ENCODE data around the gene PKP4. TPM values are rescaled to one million over a fixed set of nuclear protein-coding genes. Genes with fewer than 3 reads are reported as not detected.

Gene PKP4
- total and polyA plus RNA-seq, 2 donors (not counting 1 experiment from before 2014, with no cell fraction given), result 44.5 to 56.3 TPM

DNA sequence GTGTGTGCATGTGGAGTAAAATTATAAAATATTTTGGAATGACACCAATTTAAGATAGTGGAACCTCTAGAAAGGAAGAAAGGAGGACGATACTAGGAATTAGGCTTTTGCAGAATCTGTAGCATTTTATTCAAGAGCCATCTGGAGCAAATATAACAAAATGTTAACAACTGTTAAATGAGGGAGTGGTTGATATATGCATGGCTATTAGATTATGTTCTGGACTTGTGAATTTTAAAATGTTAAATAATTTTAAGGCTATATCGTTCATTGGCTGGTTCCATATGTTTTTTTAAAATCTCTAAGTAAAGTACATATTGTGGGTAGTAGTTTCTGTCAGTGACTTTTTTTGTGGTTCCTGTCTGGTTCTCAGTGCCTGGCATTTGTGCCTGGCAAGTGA, 123.2 kb downstream of the PKP4 start:
- peaks cover 2% of the 10 kb centered on the region for H3K36me3 ChIP-seq (ENCODE audit: control insufficient read depth, insufficient read depth, low read length)

DNA sequence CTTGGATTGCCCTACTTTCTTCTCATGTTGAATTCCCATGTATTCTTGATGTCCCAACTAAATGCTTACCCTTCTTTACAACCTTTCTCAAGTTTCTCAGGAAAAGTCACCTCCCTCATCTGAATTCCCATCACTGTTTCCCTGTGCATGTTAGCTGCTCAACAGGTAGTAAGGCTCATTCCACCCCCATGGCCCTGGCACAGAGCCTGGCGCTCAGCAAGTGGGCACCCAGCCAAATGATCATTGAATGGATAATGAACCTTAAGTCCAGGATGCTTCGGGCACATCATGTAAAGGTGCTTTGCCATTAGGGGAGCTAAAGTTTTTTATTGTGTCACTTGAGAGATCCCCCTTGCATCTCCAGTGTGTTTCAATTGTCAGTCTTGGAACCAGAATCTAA, 124.0 kb downstream of the PKP4 start:
- Histone ChIP-seq H3K27me3 (ENCODE audit: control insufficient read depth, insufficient read depth, low read length) (no peaks in the 10 kb centered on the region), H3K4me2 (ENCODE audit: extremely low read depth, insufficient read depth, low read length) (no peak overlapping the region), H3K9ac (ENCODE audit: insufficient read depth, low read length) (no peak overlapping the region), H3K36me3 (ENCODE audit: control insufficient read depth, insufficient read depth, low read length) (peaks cover 2% of the 10 kb centered on the region), H3K4me3 (replicated peaks in 1 of 4; ENCODE audit: control extremely low read depth in 1 of 4, insufficient read depth in 1 of 4, low read depth in 3 of 4, low read length in 4 of 4) (no peak overlapping the region), H3K27ac (ENCODE audit: insufficient read depth, low read length) (no peak overlapping the region), H3K4me1 (ENCODE audit: control insufficient read depth, extremely low read depth, insufficient read depth, low read length) (no peaks in the 10 kb centered on the region), H4K20me1 (ENCODE audit: control insufficient read depth, extremely low read depth, insufficient read depth, low read length) (no peaks in the 10 kb centered on the region), H2AFZ (ENCODE audit: low read length) (no peak overlapping the region), H3K9me3 (ENCODE audit: control insufficient read depth, insufficient read depth, low read depth, low read length) (no peaks in the 10 kb centered on the region), H3K79me2 (ENCODE audit: control insufficient read depth, insufficient read depth, low read length) (no peaks in the 10 kb centered on the region)
- no peak for DNase-seq (ENCODE audit: low read depth in 2 of 2)
- TF ChIP-seq, protein P1, sequence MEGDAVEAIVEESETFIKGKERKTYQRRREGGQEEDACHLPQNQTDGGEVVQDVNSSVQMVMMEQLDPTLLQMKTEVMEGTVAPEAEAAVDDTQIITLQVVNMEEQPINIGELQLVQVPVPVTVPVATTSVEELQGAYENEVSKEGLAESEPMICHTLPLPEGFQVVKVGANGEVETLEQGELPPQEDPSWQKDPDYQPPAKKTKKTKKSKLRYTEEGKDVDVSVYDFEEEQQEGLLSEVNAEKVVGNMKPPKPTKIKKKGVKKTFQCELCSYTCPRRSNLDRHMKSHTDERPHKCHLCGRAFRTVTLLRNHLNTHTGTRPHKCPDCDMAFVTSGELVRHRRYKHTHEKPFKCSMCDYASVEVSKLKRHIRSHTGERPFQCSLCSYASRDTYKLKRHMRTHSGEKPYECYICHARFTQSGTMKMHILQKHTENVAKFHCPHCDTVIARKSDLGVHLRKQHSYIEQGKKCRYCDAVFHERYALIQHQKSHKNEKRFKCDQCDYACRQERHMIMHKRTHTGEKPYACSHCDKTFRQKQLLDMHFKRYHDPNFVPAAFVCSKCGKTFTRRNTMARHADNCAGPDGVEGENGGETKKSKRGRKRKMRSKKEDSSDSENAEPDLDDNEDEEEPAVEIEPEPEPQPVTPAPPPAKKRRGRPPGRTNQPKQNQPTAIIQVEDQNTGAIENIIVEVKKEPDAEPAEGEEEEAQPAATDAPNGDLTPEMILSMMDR (conservative IDR thresholded peaks at IDR 0.05 in 1 of 2, IDR thresholded peaks at IDR 0.05 in 1 of 2; ENCODE audit: low read depth in 1 of 2, low read length in 2 of 2), result no peak

More for the DNA sequence above, 123.2 kb downstream of the PKP4 start:
- H2AFZ ChIP-seq (ENCODE audit: low read length), result no peak overlapping the region
- no peak overlapping the region for H3K4me2 ChIP-seq (ENCODE audit: extremely low read depth, insufficient read depth, low read length)
- DNase-seq (ENCODE audit: low read depth in 2 of 2), result no peak
- no peaks in the 10 kb centered on the region for H3K4me1 ChIP-seq (ENCODE audit: control insufficient read depth, extremely low read depth, insufficient read depth, low read length)
- no peaks in the 10 kb centered on the region for H3K9me3 ChIP-seq (ENCODE audit: control insufficient read depth, insufficient read depth, low read depth, low read length)
- H3K79me2 ChIP-seq (ENCODE audit: control insufficient read depth, insufficient read depth, low read length), result no peaks in the 10 kb centered on the region
- H3K27ac ChIP-seq (ENCODE audit: insufficient read depth, low read length), result no peak overlapping the region
- no peaks in the 10 kb centered on the region for H4K20me1 ChIP-seq (ENCODE audit: control insufficient read depth, extremely low read depth, insufficient read depth, low read length)
- H3K9ac ChIP-seq (ENCODE audit: insufficient read depth, low read length), result no peak overlapping the region
- H3K27me3 ChIP-seq (ENCODE audit: control insufficient read depth, insufficient read depth, low read length), result no peaks in the 10 kb centered on the region
- H3K4me3 ChIP-seq (replicated peaks in 1 of 4; ENCODE audit: control extremely low read depth in 1 of 4, insufficient read depth in 1 of 4, low read depth in 3 of 4, low read length in 4 of 4), result no peak overlapping the region
- TF ChIP-seq, protein P1 (conservative IDR thresholded peaks at IDR 0.05 in 1 of 2, IDR thresholded peaks at IDR 0.05 in 1 of 2; ENCODE audit: low read depth in 1 of 2, low read length in 2 of 2), result no peak
- TF ChIP-seq EZH2 (IDR thresholded peaks at IDR 0.05; ENCODE audit: low read length, missing control alignments), result no peak

DNA sequence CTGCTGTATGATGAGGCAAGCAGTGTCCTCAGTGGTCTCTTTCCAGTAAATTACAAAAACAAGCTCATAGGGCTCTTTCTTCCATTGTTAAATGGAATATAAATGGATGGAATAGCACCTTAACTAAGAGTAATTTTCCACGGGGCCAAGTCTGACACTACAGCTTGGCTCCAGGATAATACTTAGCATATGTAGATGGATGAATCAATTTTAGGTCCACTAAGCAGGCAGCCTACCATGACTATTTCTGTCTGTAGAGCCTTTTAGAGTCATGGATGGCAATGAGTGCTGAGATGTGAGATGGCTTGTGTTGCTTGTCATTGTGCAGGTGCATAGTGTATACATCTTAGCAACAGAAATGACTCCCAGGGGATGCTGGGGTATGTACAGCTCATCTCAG, 125.9 kb downstream of the PKP4 start:
- no peaks in the 10 kb centered on the region for H4K20me1 ChIP-seq (ENCODE audit: control insufficient read depth, extremely low read depth, insufficient read depth, low read length)
- peaks cover 2% of the 10 kb centered on the region for H3K36me3 ChIP-seq (ENCODE audit: control insufficient read depth, insufficient read depth, low read length)
- H3K4me1 ChIP-seq (ENCODE audit: control insufficient read depth, extremely low read depth, insufficient read depth, low read length), result peaks cover 4% of the 10 kb centered on the region
- H2AFZ ChIP-seq (ENCODE audit: low read length), result no peak overlapping the region
- H3K9me3 ChIP-seq (ENCODE audit: control insufficient read depth, insufficient read depth, low read depth, low read length), result no peaks in the 10 kb centered on the region
- H3K79me2 ChIP-seq (ENCODE audit: control insufficient read depth, insufficient read depth, low read length), result no peaks in the 10 kb centered on the region
- H3K27ac ChIP-seq (ENCODE audit: insufficient read depth, low read length), result no peak overlapping the region
- no peak overlapping the region for H3K4me2 ChIP-seq (ENCODE audit: extremely low read depth, insufficient read depth, low read length)
- no peak for DNase-seq (ENCODE audit: low read depth in 2 of 2)
- no peak overlapping the region for H3K4me3 ChIP-seq (replicated peaks in 1 of 4; ENCODE audit: control extremely low read depth in 1 of 4, insufficient read depth in 1 of 4, low read depth in 3 of 4, low read length in 4 of 4)
- no peaks in the 10 kb centered on the region for H3K27me3 ChIP-seq (ENCODE audit: control insufficient read depth, insufficient read depth, low read length)
- no peak overlapping the region for H3K9ac ChIP-seq (ENCODE audit: insufficient read depth, low read length)
- TF ChIP-seq EZH2 (IDR thresholded peaks at IDR 0.05; ENCODE audit: low read length, missing control alignments), result no peak
- TF ChIP-seq, protein P1 (conservative IDR thresholded peaks at IDR 0.05 in 1 of 2, IDR thresholded peaks at IDR 0.05 in 1 of 2; ENCODE audit: low read depth in 1 of 2, low read length in 2 of 2), result no peak
